ENCODE data around the gene GPR143.

The GPR143 gene

DNA sequence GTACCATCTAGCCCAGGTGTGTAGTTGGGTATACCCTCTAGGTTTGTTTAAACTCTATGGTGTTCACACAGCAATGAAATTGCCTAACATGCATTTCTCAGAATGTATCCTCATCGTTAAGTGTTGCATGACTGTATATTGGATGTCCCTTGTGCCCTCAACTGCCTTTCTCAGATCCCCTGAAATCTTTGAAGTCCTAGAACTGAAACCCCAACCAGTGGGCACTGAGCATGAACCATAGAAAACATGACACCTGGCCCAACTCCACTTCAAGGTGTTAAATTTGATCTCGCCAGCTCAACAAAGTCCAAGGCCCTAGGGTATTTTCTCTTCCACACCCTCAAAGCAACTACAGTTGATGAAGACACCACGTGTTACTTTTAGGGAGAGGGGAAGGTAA lies 35.6 kb downstream of the GPR143 start:
- FAIRE-seq = no peak
- DNase-seq (ENCODE audit: insufficient read length) = no peak
- TF ChIP-seq POLR2A (IDR thresholded peaks at IDR 0.05; ENCODE audit: low read depth, low read length) (no peak), TAF1 (IDR thresholded peaks at IDR 0.05; ENCODE audit: borderline replicate concordance, low read depth, low read length) (no peak), POLR2AphosphoS5 (IDR thresholded peaks at IDR 0.05; ENCODE audit: low read depth, low read length) (no peak)

GRCh38 chrX:9729171-9729885 lies 36.3 kb downstream of the GPR143 start:
- no peak for DNase-seq (ENCODE audit: insufficient read length)
- TF ChIP-seq POLR2AphosphoS5 (IDR thresholded peaks at IDR 0.05; ENCODE audit: low read depth, low read length) = no peak
- TF ChIP-seq TAF1 (IDR thresholded peaks at IDR 0.05; ENCODE audit: borderline replicate concordance, low read depth, low read length) = no peak
- FAIRE-seq = peak; percentile 24

GRCh38 chrX:9728261-9728660 lies 37.4 kb downstream of the GPR143 start:
- DNase-seq (ENCODE audit: insufficient read length) (no peak), FAIRE-seq (no peak)
- no peak for TF ChIP-seq POLR2AphosphoS5 (IDR thresholded peaks at IDR 0.05; ENCODE audit: low read depth, low read length)

- no peak for TF ChIP-seq POLR2A (IDR thresholded peaks at IDR 0.05; ENCODE audit: low read depth, low read length)
- no peak for TF ChIP-seq TAF1 (IDR thresholded peaks at IDR 0.05; ENCODE audit: borderline replicate concordance, low read depth, low read length)
- no peak for TF ChIP-seq POLR2AphosphoS5 (IDR thresholded peaks at IDR 0.05; ENCODE audit: low read depth, low read length)
- DNase-seq (ENCODE audit: insufficient read length) (no peak), FAIRE-seq (no peak)
These were observed 40.9 kb downstream of the GPR143 start for GRCh38 chrX:9724711-9725110.

DNA sequence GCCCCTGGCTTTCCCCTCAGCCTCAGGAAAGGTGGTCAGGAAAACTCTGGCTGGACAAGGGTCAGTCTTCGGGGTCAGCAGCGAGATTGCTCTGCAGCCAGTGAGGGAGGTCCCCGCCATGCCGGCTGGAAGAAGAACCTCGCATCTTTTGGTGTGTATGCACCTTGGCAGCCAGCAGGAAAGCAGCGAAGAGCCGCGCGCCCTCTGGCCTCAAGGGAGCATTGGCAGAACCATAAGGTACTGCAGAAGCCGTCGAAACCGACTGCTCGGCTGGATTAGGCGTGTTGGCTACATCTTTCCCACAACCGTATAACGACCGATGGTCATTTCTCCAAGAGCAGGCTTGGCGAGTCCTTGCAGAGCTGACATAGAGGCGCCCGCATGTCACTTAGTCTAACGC lies 48.3 kb downstream of the GPR143 start:
- no peak for DNase-seq (ENCODE audit: insufficient read length)
- TF ChIP-seq POLR2A (IDR thresholded peaks at IDR 0.05; ENCODE audit: low read depth, low read length) = no peak
- TF ChIP-seq TAF1 (IDR thresholded peaks at IDR 0.05; ENCODE audit: borderline replicate concordance, low read depth, low read length) = no peak
- no peak for TF ChIP-seq POLR2AphosphoS5 (IDR thresholded peaks at IDR 0.05; ENCODE audit: low read depth, low read length)
- no peak for FAIRE-seq

GRCh38 chrX:9710332-9710731 lies 55.3 kb downstream of the GPR143 start:
- DNase-seq (ENCODE audit: insufficient read length) = no peak
- FAIRE-seq = peak; percentile 24
- TF ChIP-seq POLR2A (IDR thresholded peaks at IDR 0.05; ENCODE audit: low read depth, low read length) (no peak), POLR2AphosphoS5 (IDR thresholded peaks at IDR 0.05; ENCODE audit: low read depth, low read length) (no peak)

DNA sequence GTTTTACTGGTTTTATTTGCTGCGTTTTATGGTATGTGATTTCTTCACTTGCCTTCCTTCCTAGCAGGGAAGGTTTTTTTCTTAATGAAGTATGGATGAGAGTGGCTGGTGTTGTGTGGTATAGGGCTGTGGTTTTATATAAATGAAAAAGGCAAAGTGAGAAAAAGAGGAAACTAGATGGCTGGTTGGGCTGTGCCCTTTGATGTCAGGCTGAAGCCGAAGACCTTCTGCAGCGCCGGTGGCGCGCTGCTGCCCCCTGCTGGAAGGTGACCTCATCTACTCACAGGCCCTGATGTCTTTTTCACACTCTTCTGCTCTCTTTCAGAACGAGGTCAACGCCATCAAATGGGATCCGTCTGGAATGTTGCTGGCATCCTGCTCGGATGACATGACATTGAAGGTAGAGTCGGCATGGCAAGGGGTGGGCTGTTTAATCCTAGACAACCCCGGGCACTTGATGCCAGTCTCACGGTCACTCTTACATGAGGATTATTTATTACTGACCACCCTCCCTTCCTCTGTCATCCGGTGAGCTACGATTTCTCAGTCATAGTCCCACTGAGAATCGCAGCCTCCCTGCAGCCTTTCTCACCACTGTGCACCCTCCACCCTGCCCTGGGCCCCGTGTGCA lies 56.6 kb downstream of the GPR143 start:
- TF ChIP-seq TAF1 (IDR thresholded peaks at IDR 0.05; ENCODE audit: borderline replicate concordance, low read depth, low read length) = no peak
- TF ChIP-seq POLR2AphosphoS5 (IDR thresholded peaks at IDR 0.05; ENCODE audit: low read depth, low read length) = no peak
- TF ChIP-seq POLR2A (IDR thresholded peaks at IDR 0.05; ENCODE audit: low read depth, low read length) = no peak
- DNase-seq (ENCODE audit: insufficient read length) = peak; percentile 65
- peak; percentile 99 for FAIRE-seq

DNA sequence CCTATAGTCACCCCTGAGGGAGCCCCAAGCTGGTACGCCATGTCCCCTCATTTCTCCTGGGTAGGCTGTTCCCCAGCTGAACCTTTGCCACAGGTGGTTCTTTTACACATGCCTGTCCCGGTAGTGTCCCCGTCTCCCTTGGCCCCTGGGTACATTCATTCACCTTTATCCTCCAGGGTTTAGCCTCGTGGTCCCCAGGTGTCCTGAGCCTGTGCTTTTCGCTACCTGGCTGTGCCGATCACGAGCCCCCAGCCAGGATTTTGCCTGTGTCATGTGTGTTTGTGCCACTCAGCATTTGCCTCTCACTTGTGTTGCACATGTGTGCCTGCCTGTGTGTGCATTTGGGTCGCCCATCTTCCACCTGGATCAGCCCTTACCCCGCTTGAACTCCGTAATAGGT lies 57.6 kb downstream of the GPR143 start:
- TF ChIP-seq TAF1 (IDR thresholded peaks at IDR 0.05; ENCODE audit: borderline replicate concordance, low read depth, low read length) (no peak), POLR2AphosphoS5 (IDR thresholded peaks at IDR 0.05; ENCODE audit: low read depth, low read length) (no peak), POLR2A (IDR thresholded peaks at IDR 0.05; ENCODE audit: low read depth, low read length) (no peak)
- DNase-seq (ENCODE audit: insufficient read length) = no peak
- peak; percentile 9 for FAIRE-seq

DNA sequence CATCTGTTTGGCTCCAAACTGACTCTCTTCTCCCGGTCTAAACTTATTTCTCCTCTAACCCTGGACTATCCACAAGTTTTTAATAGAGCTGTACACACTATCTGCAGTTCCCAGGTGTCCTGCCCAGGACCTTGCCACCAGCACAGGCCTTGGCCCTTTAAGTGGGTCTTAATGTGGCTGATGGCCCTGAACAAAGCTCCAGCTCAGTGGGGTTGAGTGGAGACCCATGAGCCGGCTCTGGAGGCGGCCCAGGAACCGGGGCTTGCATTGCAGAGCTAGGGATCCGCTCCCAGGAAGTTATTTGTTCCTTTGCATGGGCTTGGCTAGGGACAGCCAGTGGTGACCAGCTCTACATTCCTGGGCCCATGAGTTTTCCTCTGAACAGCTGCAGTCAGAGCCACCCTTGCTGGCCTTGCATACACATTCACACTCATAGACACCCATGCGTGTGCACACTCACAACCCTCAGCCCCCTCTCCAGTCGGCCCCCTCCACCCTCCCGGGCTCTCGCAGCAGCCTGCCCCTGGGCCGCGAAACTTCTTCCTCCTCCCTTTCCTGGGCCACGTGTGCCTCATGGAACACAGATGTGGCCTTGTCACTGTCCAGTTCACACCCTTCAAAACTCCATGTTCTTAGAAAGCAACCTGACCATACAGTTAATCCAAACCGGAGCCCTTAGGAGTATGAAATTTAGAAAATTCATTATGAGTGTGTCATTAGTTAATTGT lies 58.2 kb downstream of the GPR143 start:
- TF ChIP-seq POLR2AphosphoS5 (IDR thresholded peaks at IDR 0.05; ENCODE audit: low read depth, low read length) (no peak), POLR2A (IDR thresholded peaks at IDR 0.05; ENCODE audit: low read depth, low read length) (no peak), TAF1 (IDR thresholded peaks at IDR 0.05; ENCODE audit: borderline replicate concordance, low read depth, low read length) (no peak)
- DNase-seq (ENCODE audit: insufficient read length) (no peak), FAIRE-seq (no peak)

GRCh38 chrX:9706421-9706820 lies 59.2 kb downstream of the GPR143 start:
- TF ChIP-seq TAF1 (IDR thresholded peaks at IDR 0.05; ENCODE audit: borderline replicate concordance, low read depth, low read length) (no peak), POLR2A (IDR thresholded peaks at IDR 0.05; ENCODE audit: low read depth, low read length) (no peak), POLR2AphosphoS5 (IDR thresholded peaks at IDR 0.05; ENCODE audit: low read depth, low read length) (no peak)
- FAIRE-seq = no peak
- no peak for DNase-seq (ENCODE audit: insufficient read length)

DNA sequence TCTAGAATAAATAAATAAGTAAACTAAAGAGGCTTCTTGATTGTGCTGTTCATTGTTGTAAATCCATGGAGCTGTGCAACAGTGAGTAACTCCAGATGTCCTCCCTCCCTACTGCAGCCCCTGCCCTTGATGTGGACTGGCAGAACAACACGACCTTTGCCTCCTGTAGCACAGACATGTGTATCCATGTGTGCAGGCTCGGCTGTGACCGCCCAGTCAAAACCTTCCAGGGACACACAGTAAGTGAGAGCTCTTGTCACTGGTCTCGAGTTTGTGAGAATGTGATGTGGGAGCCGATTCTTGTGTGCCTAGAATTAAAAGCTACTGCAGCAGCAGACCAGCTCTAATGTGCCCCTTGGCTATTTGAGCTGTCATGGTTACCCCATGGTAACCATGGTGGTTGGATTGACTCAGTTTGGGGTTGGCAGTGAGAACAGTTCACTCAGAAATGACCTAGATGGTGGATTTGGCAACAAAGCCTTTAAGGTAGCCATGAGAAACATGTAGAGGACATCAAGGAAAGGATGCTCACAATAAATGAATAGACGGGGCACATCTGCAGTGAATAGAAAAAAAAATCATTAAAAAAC lies 60.7 kb downstream of the GPR143 start:
- FAIRE-seq = peak; percentile 46
- no peak for DNase-seq (ENCODE audit: insufficient read length)
- TF ChIP-seq POLR2AphosphoS5 (IDR thresholded peaks at IDR 0.05; ENCODE audit: low read depth, low read length) (no peak), TAF1 (IDR thresholded peaks at IDR 0.05; ENCODE audit: borderline replicate concordance, low read depth, low read length) (no peak), POLR2A (IDR thresholded peaks at IDR 0.05; ENCODE audit: low read depth, low read length) (no peak)

Measured in GM12892 (cell line).